DND-41 (cell line): ENCODE results near the gene EEA1.

Experiments used
- EZH2 ChIP-seq: IDR thresholded peaks from 3 replicates; pipeline ENCODE4 v1.6.1; 2012; ENCODE audit warnings: borderline replicate concordance, low read depth, mild to moderate bottlenecking, moderate library complexity, low read length, inconsistent platforms; ENCODE audit not compliant: severe bottlenecking
- TF ChIP-seq, protein P1 (sequence below): IDR thresholded peaks from 2 replicates; pipeline ENCODE4 v1.5.1; 2012; ENCODE audit warnings: borderline replicate concordance, low read length, moderate library complexity, mild to moderate bottlenecking; ENCODE audit not compliant: poor library complexity, severe bottlenecking; ENCODE audit errors: extremely low read depth

DNA sequence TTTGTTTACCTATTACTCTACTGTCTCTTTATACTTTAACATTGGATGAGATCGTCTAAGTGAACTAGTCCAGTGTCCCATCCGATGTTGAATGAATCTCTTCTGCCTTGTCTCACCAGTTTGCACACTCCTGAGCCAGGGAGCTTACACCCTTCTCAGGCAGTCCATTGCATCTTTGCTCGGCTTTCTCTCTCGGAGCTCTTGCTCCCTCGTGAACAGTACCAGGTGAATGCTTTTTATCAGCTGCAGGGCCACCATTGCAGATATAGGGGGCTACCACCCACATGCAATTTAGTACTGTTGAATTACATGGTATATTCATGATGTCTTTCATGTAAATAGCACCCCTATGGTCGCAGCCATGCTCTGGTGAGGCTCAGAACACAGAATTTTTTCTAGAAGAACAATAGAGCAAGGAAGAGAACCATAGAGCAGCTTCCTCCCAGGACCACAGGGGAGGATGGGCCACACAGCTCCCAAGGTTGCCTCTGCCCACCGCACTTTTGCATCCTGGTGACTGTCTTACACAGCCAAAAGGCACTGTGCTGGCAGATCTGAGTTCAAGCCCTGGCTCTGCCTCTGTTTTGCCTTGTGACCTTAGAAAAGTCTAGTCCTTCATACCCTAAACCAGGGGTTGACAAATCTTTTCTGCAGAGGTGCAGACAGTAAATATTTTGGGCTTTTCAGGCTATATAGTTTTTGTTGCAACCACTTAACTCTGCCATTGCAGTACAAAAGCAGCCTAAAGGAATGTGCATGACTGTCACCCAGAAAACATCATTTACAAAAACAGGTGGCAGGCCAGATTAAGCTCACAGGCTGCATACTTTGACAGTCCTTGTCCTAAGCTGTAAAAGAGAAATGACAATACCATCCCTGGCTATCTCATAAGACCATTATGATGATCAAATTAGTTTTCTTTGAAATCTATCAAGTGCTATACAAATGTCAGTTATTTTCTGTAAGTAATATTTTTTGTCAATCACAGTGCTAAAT lies 190.9 kb downstream of the EEA1 start:
- TF ChIP-seq, protein P1, sequence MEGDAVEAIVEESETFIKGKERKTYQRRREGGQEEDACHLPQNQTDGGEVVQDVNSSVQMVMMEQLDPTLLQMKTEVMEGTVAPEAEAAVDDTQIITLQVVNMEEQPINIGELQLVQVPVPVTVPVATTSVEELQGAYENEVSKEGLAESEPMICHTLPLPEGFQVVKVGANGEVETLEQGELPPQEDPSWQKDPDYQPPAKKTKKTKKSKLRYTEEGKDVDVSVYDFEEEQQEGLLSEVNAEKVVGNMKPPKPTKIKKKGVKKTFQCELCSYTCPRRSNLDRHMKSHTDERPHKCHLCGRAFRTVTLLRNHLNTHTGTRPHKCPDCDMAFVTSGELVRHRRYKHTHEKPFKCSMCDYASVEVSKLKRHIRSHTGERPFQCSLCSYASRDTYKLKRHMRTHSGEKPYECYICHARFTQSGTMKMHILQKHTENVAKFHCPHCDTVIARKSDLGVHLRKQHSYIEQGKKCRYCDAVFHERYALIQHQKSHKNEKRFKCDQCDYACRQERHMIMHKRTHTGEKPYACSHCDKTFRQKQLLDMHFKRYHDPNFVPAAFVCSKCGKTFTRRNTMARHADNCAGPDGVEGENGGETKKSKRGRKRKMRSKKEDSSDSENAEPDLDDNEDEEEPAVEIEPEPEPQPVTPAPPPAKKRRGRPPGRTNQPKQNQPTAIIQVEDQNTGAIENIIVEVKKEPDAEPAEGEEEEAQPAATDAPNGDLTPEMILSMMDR = no peak
- no peak for TF ChIP-seq EZH2
